H9 (cell line): ENCODE measurements around the gene LZTR1. TPM values are rescaled to one million over a fixed set of nuclear protein-coding genes. Genes with fewer than 3 reads are reported as not detected.

ENCODE experiments used
- DNase-seq: peaks from one replicate; pipeline ENCODE4 v3.0.0-alpha.2; 2017
- H2AFZ ChIP-seq: one replicate; pipeline ENCODE4 v1.6.1; 2013; ENCODE audit warnings: mild to moderate bottlenecking, low read length, control low read depth, moderate library complexity
- H2AK5ac ChIP-seq: 2 replicates; pipeline ENCODE4 v1.6.1; 2013; ENCODE audit warnings: low read length, control low read depth, mixed read lengths; ENCODE audit not compliant: insufficient read length
- H2BK120ac ChIP-seq: one replicate; pipeline ENCODE4 v1.6.1; 2013; ENCODE audit warnings: low read depth, mild to moderate bottlenecking, low read length, control low read depth, inconsistent platforms; ENCODE audit not compliant: poor library complexity, severe bottlenecking
- H2BK12ac ChIP-seq: 2 replicates; pipeline ENCODE4 v1.6.1; 2013; ENCODE audit warnings: low read length, control low read depth, mixed read lengths, low read depth; ENCODE audit not compliant: insufficient read length
- H2BK15ac ChIP-seq: 2 replicates; pipeline ENCODE4 v1.6.1; 2013; ENCODE audit warnings: low read depth, low read length, control low read depth
- H2BK20ac ChIP-seq: one replicate; pipeline ENCODE4 v1.6.1; 2013; ENCODE audit warnings: low read depth, mild to moderate bottlenecking, low read length, control low read depth, inconsistent platforms; ENCODE audit not compliant: poor library complexity, severe bottlenecking
- H2BK5ac ChIP-seq: 2 replicates; pipeline ENCODE4 v1.6.1; 2013; ENCODE audit warnings: low read length, control low read depth, mixed read lengths; ENCODE audit not compliant: insufficient read length
- H3K14ac ChIP-seq: 2 replicates; pipeline ENCODE4 v1.6.1; 2013; ENCODE audit warnings: low read length, control low read depth; ENCODE audit not compliant: insufficient read depth
- H3K18ac ChIP-seq: 2 replicates; pipeline ENCODE4 v1.6.1; 2013; ENCODE audit warnings: low read depth, mild to moderate bottlenecking, mixed read lengths, low read length, control low read depth; ENCODE audit not compliant: insufficient read length
- H3K23ac ChIP-seq: 2 replicates; pipeline ENCODE4 v1.6.1; 2013; ENCODE audit warnings: low read length, control low read depth, mixed read lengths, low read depth; ENCODE audit not compliant: insufficient read length
- H3K23me2 ChIP-seq: 2 replicates; pipeline ENCODE4 v1.6.1; 2013; ENCODE audit warnings: low read depth, mild to moderate bottlenecking, mixed read lengths, low read length, control low read depth; ENCODE audit not compliant: insufficient read length, poor library complexity, severe bottlenecking
- H3K27ac ChIP-seq: 2 replicates; pipeline ENCODE4 v1.5.1; 2013; ENCODE audit warnings: low read length, control low read depth, mixed read lengths, low read depth; ENCODE audit not compliant: insufficient read length
- H3K27me3 ChIP-seq: 2 replicates; pipeline ENCODE4 v1.6.1; 2013; ENCODE audit warnings: low read length, control low read depth, inconsistent platforms; ENCODE audit not compliant: insufficient read depth
- H3K4ac ChIP-seq: 2 replicates; pipeline ENCODE4 v1.6.1; 2013; ENCODE audit warnings: low read depth, mild to moderate bottlenecking, control low read depth, inconsistent platforms, low read length, moderate library complexity
- H3K4me1 ChIP-seq: 2 replicates; pipeline ENCODE4 v1.6.1; 2013; ENCODE audit warnings: low read length, control low read depth, inconsistent platforms; ENCODE audit not compliant: insufficient read depth
- H3K4me2 ChIP-seq: 2 replicates; pipeline ENCODE4 v1.6.1; 2013; ENCODE audit warnings: low read length, control low read depth, mixed read lengths; ENCODE audit not compliant: insufficient read length, insufficient read depth
- H3K56ac ChIP-seq: 2 replicates; pipeline ENCODE4 v1.6.1; 2013; ENCODE audit warnings: low read depth, mild to moderate bottlenecking, mixed read lengths, low read length, control low read depth; ENCODE audit not compliant: insufficient read length
- H3K79me1 ChIP-seq: 2 replicates; pipeline ENCODE4 v1.6.1; 2013; ENCODE audit warnings: low read depth, mild to moderate bottlenecking, moderate library complexity, low read length, control low read depth, inconsistent platforms; ENCODE audit not compliant: insufficient read depth, poor library complexity, severe bottlenecking
- H3K79me2 ChIP-seq: 2 replicates; pipeline ENCODE4 v1.6.1; 2013; ENCODE audit warnings: low read length, control low read depth, inconsistent platforms; ENCODE audit not compliant: insufficient read depth
- H3K9ac ChIP-seq: 2 replicates; pipeline ENCODE4 v1.6.1; 2013; ENCODE audit warnings: low read length, control low read depth, mixed read lengths; ENCODE audit not compliant: insufficient read length; ENCODE audit errors: extremely low read depth
- H3K9me3 ChIP-seq: one replicate; pipeline ENCODE4 v1.6.1; 2013; ENCODE audit warnings: low read depth, low read length, inconsistent platforms; ENCODE audit not compliant: control insufficient read depth
- H3T11ph ChIP-seq: one replicate; pipeline ENCODE4 v1.6.1; 2013; ENCODE audit warnings: mild to moderate bottlenecking, low read length, control low read depth, inconsistent platforms
- H4K20me1 ChIP-seq: one replicate; pipeline ENCODE4 v1.6.1; 2013; ENCODE audit not compliant: control insufficient read depth, insufficient read length, insufficient read depth
- H4K5ac ChIP-seq: 2 replicates; pipeline ENCODE4 v1.6.1; 2013; ENCODE audit warnings: low read depth, mild to moderate bottlenecking, mixed read lengths, low read length, control low read depth; ENCODE audit not compliant: insufficient read length
- H4K8ac ChIP-seq: replicated peaks from 2 replicates; pipeline ENCODE4 v1.6.1; 2013; ENCODE audit warnings: low read length, control low read depth, mixed read lengths, low read depth; ENCODE audit not compliant: insufficient read length
- H4K91ac ChIP-seq: 2 replicates; pipeline ENCODE4 v1.6.1; 2013; ENCODE audit warnings: low read depth, mild to moderate bottlenecking, moderate library complexity, mixed read lengths, low read length, control low read depth; ENCODE audit not compliant: insufficient read length
- H3K27ac Mint-ChIP-seq, 3 experiments: 2 replicates in 2 of 3; 3 replicates in 1 of 3; pipeline ENCODE4 v1.8.0; 2020 to 2021; ENCODE audit warnings: mixed read lengths in 3 of 3, mild to moderate bottlenecking in 1 of 3, moderate library complexity in 1 of 3
- H3K27me3 Mint-ChIP-seq: 2 replicates; pipeline ENCODE4 v1.8.0; 2021; ENCODE audit warnings: low read depth, mild to moderate bottlenecking, moderate library complexity, mixed read lengths
- H3K36me3 Mint-ChIP-seq, 3 experiments: 2 replicates in 2 of 3; 3 replicates in 1 of 3; pipeline ENCODE4 v1.8.0; 2020 to 2021; ENCODE audit warnings: low read depth in 3 of 3, mixed read lengths in 3 of 3; ENCODE audit not compliant: insufficient read depth in 1 of 3
- H3K4me1 Mint-ChIP-seq, 2 experiments: 2 replicates each; pipeline ENCODE4 v1.8.0; 2020; ENCODE audit warnings: mixed read lengths in 2 of 2
- H3K4me3 Mint-ChIP-seq, 2 experiments: 2 replicates in 1 of 2; 3 replicates in 1 of 2; pipeline ENCODE4 v1.8.0; 2020 to 2021; ENCODE audit warnings: mild to moderate bottlenecking in 2 of 2, mixed read lengths in 2 of 2, moderate library complexity in 1 of 2
- H3K9me3 Mint-ChIP-seq, 2 experiments: 2 replicates in 1 of 2; 3 replicates in 1 of 2; pipeline ENCODE4 v1.8.0; 2020; ENCODE audit warnings: mild to moderate bottlenecking in 2 of 2, mixed read lengths in 2 of 2, moderate library complexity in 1 of 2
- WGBS: extraction: QIAGEN DNeasy Blood & Tissue Kit; methylation state at CpG from one replicate; pipeline ENCODE4 v1.1.7; 2013; ENCODE audit warnings: missing lambda C conversion rate, low lambda C conversion rate, mixed read lengths; ENCODE audit not compliant: insufficient read length; ENCODE audit errors: extremely low coverage; 5-methylcytosine and 5-hydroxymethylcytosine counted together
- total RNA-seq: library from RNA; stranded (reverse); gene quantifications from 2 replicates; pipeline ENCODE4 v1.2.1, GENCODE V29; 2021
- TF ChIP-seq, protein P1 (sequence below): fragments of 200-600 bp; sonication (generic); conservative IDR thresholded peaks from 3 replicates; pipeline ENCODE4 v1.8.0; 2021; ENCODE audit warnings: antibody characterized with exemption, mild to moderate bottlenecking

Gene LZTR1
- total RNA-seq, 1 experiment from 2014 or later: 47.0 TPM

DNA sequence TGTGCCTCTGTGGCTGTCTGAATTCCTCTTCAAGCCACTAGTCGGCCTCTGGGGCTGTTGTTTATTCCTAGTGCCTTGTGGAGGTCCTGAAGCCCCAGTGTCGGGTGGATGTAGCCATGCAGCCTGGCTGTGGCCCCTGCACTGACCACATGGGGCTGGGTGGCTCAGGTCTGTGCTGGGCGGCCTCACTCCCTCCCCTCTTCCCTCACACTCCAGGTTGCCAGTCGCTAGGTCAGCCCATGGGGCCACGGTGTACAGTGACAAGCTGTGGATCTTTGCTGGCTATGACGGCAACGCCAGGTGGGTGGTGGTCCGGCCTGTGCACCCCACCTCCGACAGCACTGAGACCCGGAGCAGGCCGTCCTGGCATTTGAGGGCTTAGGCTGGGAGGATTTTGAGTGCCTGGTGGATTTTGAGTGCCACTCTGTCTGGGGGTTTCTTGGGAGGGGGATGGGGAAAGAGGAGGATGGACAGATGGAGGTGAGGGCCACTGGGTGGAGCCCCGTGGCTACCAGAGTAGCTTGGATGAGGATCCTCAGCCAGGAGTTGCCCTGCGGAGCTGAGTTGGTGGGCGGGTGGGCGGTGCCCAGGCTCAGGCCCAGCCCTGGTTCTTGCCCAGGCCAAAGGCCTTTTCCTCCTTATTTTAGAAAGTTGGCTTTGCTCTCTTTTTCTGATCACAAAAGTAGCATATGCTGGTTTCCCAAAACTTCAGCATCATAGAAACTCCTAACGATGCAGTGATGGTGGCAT lies 6.7 kb downstream of the LZTR1 start:
- Histone ChIP-seq H3K27ac (no peak overlapping the region), H2BK120ac (no peak overlapping the region), H2BK15ac (no peak overlapping the region), H4K8ac (no peak overlapping the region), H4K5ac (no peak overlapping the region), H3K4ac (no peak overlapping the region), H2BK12ac (no peak overlapping the region), H3K4me1 (no peaks in the 10 kb centered on the region), H2AFZ (no peak overlapping the region), H3K27me3 (no peaks in the 10 kb centered on the region), H3K14ac (no peak overlapping the region), H4K20me1 (no peaks in the 10 kb centered on the region), H4K91ac (no peak overlapping the region), H3K4me2 (no peak overlapping the region), H3T11ph (no peak overlapping the region), H3K23ac (no peak overlapping the region), H3K79me2 (no peaks in the 10 kb centered on the region), H3K18ac (no peak overlapping the region), H2AK5ac (no peak overlapping the region), H3K23me2 (no peaks in the 10 kb centered on the region), H2BK5ac (no peak overlapping the region), H2BK20ac (no peak overlapping the region), H3K79me1 (no peaks in the 10 kb centered on the region), H3K9me3 (no peaks in the 10 kb centered on the region), H3K9ac (no peak overlapping the region), H3K56ac (no peak overlapping the region)
- H3K9me3 Mint-ChIP-seq: no peaks in the 10 kb centered on the region; a peak in 1 of 5 replicates
- no peak for DNase-seq
- no CpG with 5 or more reads among the region's 16 CpGs for WGBS
- TF ChIP-seq, protein P1, sequence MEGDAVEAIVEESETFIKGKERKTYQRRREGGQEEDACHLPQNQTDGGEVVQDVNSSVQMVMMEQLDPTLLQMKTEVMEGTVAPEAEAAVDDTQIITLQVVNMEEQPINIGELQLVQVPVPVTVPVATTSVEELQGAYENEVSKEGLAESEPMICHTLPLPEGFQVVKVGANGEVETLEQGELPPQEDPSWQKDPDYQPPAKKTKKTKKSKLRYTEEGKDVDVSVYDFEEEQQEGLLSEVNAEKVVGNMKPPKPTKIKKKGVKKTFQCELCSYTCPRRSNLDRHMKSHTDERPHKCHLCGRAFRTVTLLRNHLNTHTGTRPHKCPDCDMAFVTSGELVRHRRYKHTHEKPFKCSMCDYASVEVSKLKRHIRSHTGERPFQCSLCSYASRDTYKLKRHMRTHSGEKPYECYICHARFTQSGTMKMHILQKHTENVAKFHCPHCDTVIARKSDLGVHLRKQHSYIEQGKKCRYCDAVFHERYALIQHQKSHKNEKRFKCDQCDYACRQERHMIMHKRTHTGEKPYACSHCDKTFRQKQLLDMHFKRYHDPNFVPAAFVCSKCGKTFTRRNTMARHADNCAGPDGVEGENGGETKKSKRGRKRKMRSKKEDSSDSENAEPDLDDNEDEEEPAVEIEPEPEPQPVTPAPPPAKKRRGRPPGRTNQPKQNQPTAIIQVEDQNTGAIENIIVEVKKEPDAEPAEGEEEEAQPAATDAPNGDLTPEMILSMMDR: peak; percentile 11; the same call in 1 of the 3 replicates
- no peaks in the 10 kb centered on the region for H3K27me3 Mint-ChIP-seq
- no peak overlapping the region for H3K27ac Mint-ChIP-seq
- 0 out of 4 replicates have a peak, but pooled peaks cover 0 to 2% of the 10 kb centered on the region in 2 experiments for H3K4me1 Mint-ChIP-seq
- H3K4me3 Mint-ChIP-seq: no peak overlapping the region
- peaks cover 0 to 42% (median 24%) of the 10 kb centered on the region in 3 experiments for H3K36me3 Mint-ChIP-seq
